Measurements from ENCODE around the gene RGS7.

- TF ChIP-seq, protein P1, sequence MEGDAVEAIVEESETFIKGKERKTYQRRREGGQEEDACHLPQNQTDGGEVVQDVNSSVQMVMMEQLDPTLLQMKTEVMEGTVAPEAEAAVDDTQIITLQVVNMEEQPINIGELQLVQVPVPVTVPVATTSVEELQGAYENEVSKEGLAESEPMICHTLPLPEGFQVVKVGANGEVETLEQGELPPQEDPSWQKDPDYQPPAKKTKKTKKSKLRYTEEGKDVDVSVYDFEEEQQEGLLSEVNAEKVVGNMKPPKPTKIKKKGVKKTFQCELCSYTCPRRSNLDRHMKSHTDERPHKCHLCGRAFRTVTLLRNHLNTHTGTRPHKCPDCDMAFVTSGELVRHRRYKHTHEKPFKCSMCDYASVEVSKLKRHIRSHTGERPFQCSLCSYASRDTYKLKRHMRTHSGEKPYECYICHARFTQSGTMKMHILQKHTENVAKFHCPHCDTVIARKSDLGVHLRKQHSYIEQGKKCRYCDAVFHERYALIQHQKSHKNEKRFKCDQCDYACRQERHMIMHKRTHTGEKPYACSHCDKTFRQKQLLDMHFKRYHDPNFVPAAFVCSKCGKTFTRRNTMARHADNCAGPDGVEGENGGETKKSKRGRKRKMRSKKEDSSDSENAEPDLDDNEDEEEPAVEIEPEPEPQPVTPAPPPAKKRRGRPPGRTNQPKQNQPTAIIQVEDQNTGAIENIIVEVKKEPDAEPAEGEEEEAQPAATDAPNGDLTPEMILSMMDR (IDR thresholded peaks at IDR 0.05; ENCODE audit: low read depth, low read length) = no peak
- TF ChIP-seq POLR2A (IDR thresholded peaks at IDR 0.05; ENCODE audit: extremely low read depth, insufficient read length) = no peak
- no peak for TF ChIP-seq MYC (IDR thresholded peaks at IDR 0.05; ENCODE audit: low read depth, low read length)
- no peak for TF ChIP-seq MAX (IDR thresholded peaks at IDR 0.05; ENCODE audit: low read depth, low read length)
Observed at GRCh38 chr1:241355311-241356010, 1.5 kb downstream of the RGS7 start.
